DOHH2 (cell line): ENCODE results near the gene IRX2.

ENCODE experiments used
- H3F3A ChIP-seq: fragments of 200-600 bp; sonication (generic), shearing (Covaris generic); 2 replicates; pipeline ENCODE4 v1.6.0; 2016; ENCODE audit warnings: antibody characterized with exemption, mild to moderate bottlenecking; ENCODE audit not compliant: control insufficient read depth, insufficient read depth
- H3K27ac ChIP-seq: fragments of 200-600 bp; sonication (generic); 2 replicates; pipeline ENCODE4 v1.5.1; 2014; ENCODE audit warnings: low read depth, mild to moderate bottlenecking, low read length, moderate library complexity
- H3K27me3 ChIP-seq: fragments of 200-600 bp; sonication (generic); 2 replicates; pipeline ENCODE4 v1.6.1; 2014; ENCODE audit warnings: mild to moderate bottlenecking, low read length, mixed read lengths; ENCODE audit not compliant: control insufficient read depth
- H3K36me3 ChIP-seq: fragments of 200-600 bp; sonication (generic); 2 replicates; pipeline ENCODE4 v1.6.1; 2014; ENCODE audit warnings: mild to moderate bottlenecking, low read length, moderate library complexity, mixed read lengths; ENCODE audit not compliant: control insufficient read depth
- H3K4me1 ChIP-seq: fragments of 200-600 bp; sonication (generic); 2 replicates; pipeline ENCODE4 v1.6.1; 2014; ENCODE audit warnings: mild to moderate bottlenecking, low read length, mixed read lengths; ENCODE audit not compliant: control insufficient read depth
- H3K4me2 ChIP-seq: fragments of 200-600 bp; sonication (generic); 2 replicates; pipeline ENCODE4 v1.6.0; 2014; ENCODE audit warnings: mild to moderate bottlenecking, low read length, moderate library complexity
- H3K4me3 ChIP-seq: fragments of 200-600 bp; sonication (generic); 2 replicates; pipeline ENCODE4 v1.5.1; 2014; ENCODE audit warnings: mild to moderate bottlenecking, low read length, mixed read lengths
- H3K79me2 ChIP-seq: fragments of 200-600 bp; sonication (generic); 2 replicates; pipeline ENCODE4 v1.6.1; 2014; ENCODE audit warnings: mild to moderate bottlenecking, low read length, mixed read lengths; ENCODE audit not compliant: control insufficient read depth
- H3K9me2 ChIP-seq: fragments of 200-600 bp; sonication (generic); replicated peaks from 2 replicates; pipeline ENCODE4 v1.6.1; 2014; ENCODE audit warnings: mild to moderate bottlenecking, low read length, mixed read lengths; ENCODE audit not compliant: control insufficient read depth
- H3K9me3 ChIP-seq: fragments of 200-600 bp; sonication (generic); 2 replicates; pipeline ENCODE4 v1.6.1; 2014; ENCODE audit warnings: antibody characterized with exemption, low read length, mixed read lengths; ENCODE audit not compliant: control insufficient read depth, insufficient read depth
- H4K20me1 ChIP-seq: fragments of 200-600 bp; sonication (generic); 2 replicates; pipeline ENCODE4 v1.6.0; 2014; ENCODE audit warnings: low read depth, mild to moderate bottlenecking, antibody characterized with exemption, low read length, moderate library complexity; ENCODE audit not compliant: control insufficient read depth, insufficient read depth
- EZH2phosphoT487 ChIP-seq: fragments of 200-600 bp; sonication (generic); IDR thresholded peaks from 2 replicates; pipeline ENCODE4 v1.6.1; 2017; ENCODE audit warnings: borderline replicate concordance, mild to moderate bottlenecking, antibody characterized with exemption, low read length, moderate library complexity, mixed read lengths
- TF ChIP-seq, protein P1 (sequence below): fragments of 200-600 bp; sonication (generic); IDR thresholded peaks from one replicate; pipeline ENCODE4 v1.5.1; 2014; ENCODE audit warnings: antibody characterized with exemption, mild to moderate bottlenecking, low read depth, low read length; ENCODE audit not compliant: poor library complexity, severe bottlenecking

IRX2 gene

GRCh38 chr5:2749514-2750025, 1.9 kb downstream of the IRX2 start:
- Histone ChIP-seq H3K4me1 (no peaks in the 10 kb centered on the region), H4K20me1 (no peaks in the 10 kb centered on the region), H3K79me2 (no peaks in the 10 kb centered on the region), H3K27me3 (no peaks in the 10 kb centered on the region), H3K4me2 (no peak overlapping the region), H3F3A (no peaks in the 10 kb centered on the region), H3K9me2 (no peaks in the 10 kb centered on the region), H3K9me3 (peaks cover 29% of the 10 kb centered on the region; the same call in 1 of the 2 replicates), H3K36me3 (no peaks in the 10 kb centered on the region), H3K4me3 (no peak overlapping the region), H3K27ac (no peak overlapping the region)
- TF ChIP-seq EZH2phosphoT487, result no peak
- TF ChIP-seq, protein P1, sequence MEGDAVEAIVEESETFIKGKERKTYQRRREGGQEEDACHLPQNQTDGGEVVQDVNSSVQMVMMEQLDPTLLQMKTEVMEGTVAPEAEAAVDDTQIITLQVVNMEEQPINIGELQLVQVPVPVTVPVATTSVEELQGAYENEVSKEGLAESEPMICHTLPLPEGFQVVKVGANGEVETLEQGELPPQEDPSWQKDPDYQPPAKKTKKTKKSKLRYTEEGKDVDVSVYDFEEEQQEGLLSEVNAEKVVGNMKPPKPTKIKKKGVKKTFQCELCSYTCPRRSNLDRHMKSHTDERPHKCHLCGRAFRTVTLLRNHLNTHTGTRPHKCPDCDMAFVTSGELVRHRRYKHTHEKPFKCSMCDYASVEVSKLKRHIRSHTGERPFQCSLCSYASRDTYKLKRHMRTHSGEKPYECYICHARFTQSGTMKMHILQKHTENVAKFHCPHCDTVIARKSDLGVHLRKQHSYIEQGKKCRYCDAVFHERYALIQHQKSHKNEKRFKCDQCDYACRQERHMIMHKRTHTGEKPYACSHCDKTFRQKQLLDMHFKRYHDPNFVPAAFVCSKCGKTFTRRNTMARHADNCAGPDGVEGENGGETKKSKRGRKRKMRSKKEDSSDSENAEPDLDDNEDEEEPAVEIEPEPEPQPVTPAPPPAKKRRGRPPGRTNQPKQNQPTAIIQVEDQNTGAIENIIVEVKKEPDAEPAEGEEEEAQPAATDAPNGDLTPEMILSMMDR, result no peak

GRCh38 chr5:2748861-2749513, 2.5 kb downstream of the IRX2 start:
- no peaks in the 10 kb centered on the region for H3K27me3 ChIP-seq
- no peak overlapping the region for H3K27ac ChIP-seq
- no peak overlapping the region for H3K4me3 ChIP-seq
- H4K20me1 ChIP-seq, result no peaks in the 10 kb centered on the region
- no peak overlapping the region for H3K4me2 ChIP-seq
- no peaks in the 10 kb centered on the region for H3K79me2 ChIP-seq
- no peaks in the 10 kb centered on the region for H3K9me2 ChIP-seq
- H3K4me1 ChIP-seq, result no peaks in the 10 kb centered on the region
- no peaks in the 10 kb centered on the region for H3K36me3 ChIP-seq
- H3K9me3 ChIP-seq, result peaks cover 28% of the 10 kb centered on the region; the same call in 1 of the 2 replicates
- H3F3A ChIP-seq, result no peaks in the 10 kb centered on the region
- TF ChIP-seq EZH2phosphoT487, result no peak
- TF ChIP-seq, protein P1, result no peak

- H3K9me2 ChIP-seq, result no peaks in the 10 kb centered on the region
- no peak overlapping the region for H3K27ac ChIP-seq
- H3K4me3 ChIP-seq, result no peak overlapping the region
Measured at GRCh38 chr5:2748179-2748860, 3.2 kb downstream of the IRX2 start.

More at GRCh38 chr5:2748179-2748860, 3.2 kb downstream of the IRX2 start:
- H3K36me3 ChIP-seq, result no peaks in the 10 kb centered on the region
- H3F3A ChIP-seq, result no peaks in the 10 kb centered on the region
- no peak for TF ChIP-seq EZH2phosphoT487
- TF ChIP-seq, protein P1, result no peak
- peaks cover 28% of the 10 kb centered on the region; the same call in 1 of the 2 replicates for H3K9me3 ChIP-seq
- H3K4me1 ChIP-seq, result no peaks in the 10 kb centered on the region
- H4K20me1 ChIP-seq, result no peaks in the 10 kb centered on the region
- H3K27me3 ChIP-seq, result no peaks in the 10 kb centered on the region
- no peak overlapping the region for H3K4me2 ChIP-seq
- H3K79me2 ChIP-seq, result no peaks in the 10 kb centered on the region
